ENCODE results near the gene DTNBP1. TPM values are rescaled to one million over a fixed set of nuclear protein-coding genes. Genes with fewer than 3 reads are reported as not detected.

Gene DTNBP1
- total RNA-seq, 4 donors from 2014 or later, result 5.2 to 14.7 (median 7.5) TPM

DNA sequence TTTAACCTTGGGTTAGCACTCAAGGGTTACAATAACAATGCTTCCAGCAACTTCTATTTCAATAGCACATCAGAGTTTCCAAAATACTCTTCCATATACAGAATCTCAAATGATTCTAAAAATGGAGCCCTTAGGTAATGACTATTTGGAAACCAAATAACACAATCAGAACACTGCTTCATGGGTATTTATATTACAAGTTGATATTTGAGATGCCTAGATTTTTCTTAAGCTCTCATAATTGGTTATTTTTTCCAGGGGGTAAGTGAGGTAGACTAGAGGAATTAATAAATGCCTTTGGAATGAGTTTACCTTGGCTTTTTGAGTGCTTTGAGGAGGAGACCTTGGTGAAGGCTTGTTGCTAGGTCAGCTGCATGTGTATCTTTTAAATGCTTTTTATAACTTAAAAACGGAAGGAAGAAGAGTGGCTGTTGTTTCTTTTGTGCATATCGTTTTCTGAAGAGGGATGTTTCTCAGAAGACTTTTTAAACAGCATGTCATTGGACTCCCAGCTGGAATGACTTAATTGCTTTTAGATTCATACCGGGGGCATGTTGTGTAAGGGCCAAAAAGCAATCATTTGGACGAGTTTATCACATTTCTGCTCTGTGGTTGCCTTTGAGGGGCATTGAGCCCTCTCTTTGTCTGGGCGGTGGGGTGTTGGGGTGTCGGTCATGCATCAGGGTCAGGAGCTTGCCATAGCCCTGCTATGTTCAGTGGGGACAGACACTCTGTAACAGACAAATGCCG, 186.0 kb downstream of the DTNBP1 start:
- intact Hi-C loops (cut with DNase I), result no loop called here
- no peak overlapping the region for H3K4me3 ChIP-seq
- peaks cover 0 to 26% (median 0%) of the 10 kb centered on the region in 3 donors for H3K36me3 ChIP-seq
- DNase-seq, result no peak
- H3K4me1 ChIP-seq, result peaks cover 0 to 56% (median 9%) of the 10 kb centered on the region in 3 donors
- TF ChIP-seq POLR2A (IDR thresholded peaks at IDR 0.05) (no peak), CTCF (IDR thresholded peaks at IDR 0.05) (no peak)
- no peaks in the 10 kb centered on the region for H3K27me3 ChIP-seq
- WGBS, 2 donors, result 62 to 76% methylated on average over 6 to 7 of the region's 7 CpGs
- no peaks in the 10 kb centered on the region for H3K9me3 ChIP-seq
- peak overlapping the region in 2 of 4 donors; percentile 25 to 50 for H3K27ac ChIP-seq

GRCh38 chr6:15475872-15476271, 187.0 kb downstream of the DTNBP1 start:
- H3K4me3 ChIP-seq, result no peak overlapping the region
- H3K27me3 ChIP-seq, result no peaks in the 10 kb centered on the region
- peaks cover 0 to 56% (median 9%) of the 10 kb centered on the region in 3 donors for H3K4me1 ChIP-seq
- peaks cover 0 to 34% (median 0%) of the 10 kb centered on the region in 3 donors for H3K36me3 ChIP-seq
- TF ChIP-seq POLR2A (IDR thresholded peaks at IDR 0.05), result no peak
- TF ChIP-seq CTCF (IDR thresholded peaks at IDR 0.05), result no peak
- no peak for DNase-seq
- H3K27ac ChIP-seq, result peak overlapping the region in 2 of 4 donors; percentile 29 to 50
- intact Hi-C loops (cut with DNase I), result no loop called here
- 76 to 81% methylated on average over 4 of the region's 4 CpGs for WGBS, 2 donors
- H3K9me3 ChIP-seq, result no peaks in the 10 kb centered on the region

DNA sequence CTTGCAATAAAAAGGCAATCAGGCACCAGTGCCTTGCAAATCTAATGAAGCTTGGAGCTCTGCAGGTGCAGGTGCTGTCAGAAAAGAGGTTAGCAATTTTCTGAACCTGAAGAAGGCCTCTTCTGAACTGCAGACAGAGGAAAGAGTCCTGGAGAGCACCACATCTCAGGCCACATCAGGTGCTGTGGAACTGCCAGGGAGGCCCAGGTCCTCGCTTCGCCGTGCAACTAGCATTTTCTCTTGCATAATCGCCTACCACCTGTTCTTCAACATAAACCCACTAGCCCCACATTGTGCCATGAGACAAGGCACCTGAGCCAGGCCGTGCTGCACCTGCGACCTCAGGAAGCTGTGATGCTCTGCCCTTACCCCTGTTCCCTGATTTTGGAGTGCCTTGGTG, 187.6 kb downstream of the DTNBP1 start:
- Histone ChIP-seq H3K4me3 (no peak overlapping the region), H3K27ac (no peak overlapping the region), H3K4me1 (peaks cover 0 to 51% (median 8%) of the 10 kb centered on the region in 3 donors), H3K36me3 (peaks cover 0 to 40% (median 0%) of the 10 kb centered on the region in 3 donors), H3K9me3 (no peaks in the 10 kb centered on the region), H3K27me3 (no peaks in the 10 kb centered on the region)
- 78% methylated on average over 6 of the region's 6 CpGs for WGBS, 2 donors
- intact Hi-C loops (cut with DNase I), result no loop called here
- TF ChIP-seq POLR2A (IDR thresholded peaks at IDR 0.05) (no peak), CTCF (IDR thresholded peaks at IDR 0.05) (no peak)
- no peak for DNase-seq

DNA sequence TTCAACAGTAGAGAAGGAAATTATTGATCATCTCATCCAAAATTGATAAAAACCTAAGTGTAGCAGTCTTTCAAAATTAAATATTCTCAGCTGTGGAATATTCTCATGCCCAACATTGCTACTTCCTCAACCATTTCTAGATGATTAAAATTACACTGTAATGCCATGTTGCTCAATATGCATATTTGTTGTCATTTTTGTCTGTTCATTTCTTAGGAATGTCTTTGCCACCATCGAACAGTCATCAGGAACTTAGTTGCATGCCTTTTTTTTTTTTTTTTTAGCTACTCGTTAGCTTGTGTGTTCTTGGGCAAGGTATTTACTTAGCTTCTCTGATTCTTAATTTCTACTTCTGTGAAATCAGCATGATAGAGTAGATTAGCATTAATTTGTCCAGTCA, 188.6 kb downstream of the DTNBP1 start:
- H3K27ac ChIP-seq, result peak overlapping the region in 2 of 4 donors; percentile 43 to 74
- no peak for TF ChIP-seq CTCF (IDR thresholded peaks at IDR 0.05)
- TF ChIP-seq POLR2A (IDR thresholded peaks at IDR 0.05), result no peak
- no peaks in the 10 kb centered on the region for H3K9me3 ChIP-seq
- peaks cover 0 to 51% (median 0%) of the 10 kb centered on the region in 3 donors for H3K36me3 ChIP-seq
- H3K4me3 ChIP-seq, result no peak overlapping the region
- no peak for DNase-seq
- 76 to 89% methylated on average over 2 of the region's 2 CpGs for WGBS, 2 donors
- H3K4me1 ChIP-seq, result peaks cover 0 to 41% (median 0%) of the 10 kb centered on the region in 3 donors
- intact Hi-C loops (cut with DNase I), result no loop called here
- no peaks in the 10 kb centered on the region for H3K27me3 ChIP-seq

DNA sequence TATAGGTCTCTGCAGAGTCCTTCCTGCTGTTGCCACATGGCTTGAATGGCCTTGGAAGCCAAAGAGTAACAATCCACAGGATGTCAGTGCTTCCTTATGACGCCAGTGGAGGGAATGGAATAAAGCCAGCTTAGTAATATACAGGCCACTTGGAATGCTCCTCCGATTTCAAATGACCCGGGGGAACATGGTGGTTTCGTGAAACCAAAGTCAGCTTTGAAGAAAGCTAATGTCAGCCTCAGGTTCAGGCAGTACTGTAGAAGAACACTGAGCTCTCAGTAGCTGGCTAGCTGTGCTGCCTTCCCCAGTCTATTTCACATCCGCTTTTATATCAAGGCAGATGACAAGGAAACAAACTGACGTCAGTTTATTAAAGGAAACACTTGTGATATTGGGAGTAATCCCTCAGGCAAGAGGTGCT, 189.1 kb downstream of the DTNBP1 start:
- TF ChIP-seq POLR2A (IDR thresholded peaks at IDR 0.05), result no peak
- no peak for TF ChIP-seq CTCF (IDR thresholded peaks at IDR 0.05)
- no peak for DNase-seq
- peaks cover 0 to 37% (median 0%) of the 10 kb centered on the region in 3 donors for H3K4me1 ChIP-seq
- H3K36me3 ChIP-seq, result peaks cover 0 to 54% (median 0%) of the 10 kb centered on the region in 3 donors
- H3K27ac ChIP-seq, result peak overlapping the region in 3 of 4 donors; percentile 1 to 74 (median 43)
- no peaks in the 10 kb centered on the region for H3K9me3 ChIP-seq
- 74% methylated on average over 6 of the region's 6 CpGs for WGBS, 2 donors
- H3K27me3 ChIP-seq, result no peaks in the 10 kb centered on the region
- H3K4me3 ChIP-seq, result no peak overlapping the region
- intact Hi-C loops (cut with DNase I), result no loop called here

Measured in esophagus squamous epithelium (tissue), 5 donors.